Lung (tissue), 12 donors: ENCODE measurements around the gene MTUS2. TPM values are rescaled to one million over a fixed set of nuclear protein-coding genes. Genes with fewer than 3 reads are reported as not detected.
A peak's percentile ranks its signal among the peaks of the same experiment; 100 is the strongest.

Source experiments
- ATAC-seq: fragments of 200-7000 bp; cut with Tn5 transposase; one replicate; pipeline ENCODE4 v1.9.1; 2020; ENCODE audit warnings: moderate number of reproducible peaks; ENCODE audit not compliant: insufficient read depth, low FRiP score
- DNase-seq, 3 donors: peaks; one replicate each; pipeline ENCODE4 v3.0.0-alpha.2; 2013 to 2017
- H3K27ac ChIP-seq, 2 donors: one replicate each; pipeline ENCODE4 v1.5.1; 2013; ENCODE audit warnings: mild to moderate bottlenecking in 2 of 2, moderate library complexity in 2 of 2, control low read depth in 1 of 2, inconsistent platforms in 1 of 2, low read depth in 1 of 2, low read length in 1 of 2
- H3K27me3 ChIP-seq, 3 donors: one replicate each; pipeline ENCODE4 v1.5.1; 2013; ENCODE audit warnings: low read length in 2 of 3; ENCODE audit not compliant: control insufficient read depth in 3 of 3, insufficient read depth in 3 of 3
- H3K36me3 ChIP-seq, 4 donors: one replicate each; pipeline ENCODE4 v1.5.1; 2013; ENCODE audit warnings: low read length in 4 of 4, mild to moderate bottlenecking in 1 of 4, moderate library complexity in 1 of 4; ENCODE audit not compliant: control insufficient read depth in 4 of 4, insufficient read depth in 4 of 4
- H3K4me1 ChIP-seq, 5 donors: one replicate each; pipeline ENCODE4 v1.5.1; 2013; ENCODE audit warnings: low read length in 5 of 5, mild to moderate bottlenecking in 2 of 5, moderate library complexity in 1 of 5; ENCODE audit not compliant: control insufficient read depth in 5 of 5, insufficient read depth in 5 of 5
- H3K4me3 ChIP-seq: one replicate; pipeline ENCODE4 v1.5.1; 2013; ENCODE audit warnings: mild to moderate bottlenecking, control low read depth, moderate library complexity
- H3K9ac ChIP-seq, 2 donors: one replicate each; pipeline ENCODE4 v1.5.1; 2013; ENCODE audit warnings: low read length in 2 of 2, control low read depth in 1 of 2; ENCODE audit not compliant: insufficient read depth in 1 of 2
- H3K9me3 ChIP-seq, 4 donors: one replicate each; pipeline ENCODE4 v1.5.1; 2013; ENCODE audit warnings: low read length in 3 of 4, mild to moderate bottlenecking in 1 of 4, moderate library complexity in 1 of 4; ENCODE audit not compliant: control insufficient read depth in 4 of 4, insufficient read depth in 3 of 4
- WGBS, 2 donors: extraction: QIAGEN DNeasy Blood & Tissue Kit; methylation state at CpG; one replicate each; pipeline ENCODE4 v1.1.7; 2013; 5-methylcytosine and 5-hydroxymethylcytosine counted together
- polyA plus RNA-seq, 2 donors: library from polyadenylated mRNA; stranded (reverse); fragments of 200-250 nt; gene quantifications; one replicate each; pipeline ENCODE4 v1.2.1, GENCODE V29; 2013
- total RNA-seq, 2 donors: library from RNA; depleted of rRNA in 1 of 2; stranded (reverse); fragments of >200 nt in 1 of 2; gene quantifications; one replicate each; pipeline ENCODE4 v1.2.1, GENCODE V29; 2014 to 2021
- TF ChIP-seq, protein P1 (sequence below): IDR thresholded peaks from 2 replicates; pipeline ENCODE4 v1.5.1; 2012; ENCODE audit warnings: mild to moderate bottlenecking; ENCODE audit errors: control extremely low read depth, extremely low read depth
- donor health status: control.
- donor health status: control.
- donor health status: Bipolar disorder and iron deficiency.
- donor health status: healthy.
- donor health status: DM: yes; HTN: yes; CAD: no.

MTUS2 gene
- total and polyA plus RNA-seq, 4 donors = 0.03 to 0.54 (median 0.08) TPM

- WGBS, 2 donors = 84 to 87% methylated on average over 2 of the region's 2 CpGs
- Histone ChIP-seq H3K9me3 (peaks cover 0 to 7% (median 0%) of the 10 kb centered on the region in 4 donors), H3K4me1 (no peaks in the 10 kb centered on the region), H3K9ac (no peak overlapping the region), H3K27ac (no peak overlapping the region), H3K36me3 (no peaks in the 10 kb centered on the region), H3K27me3 (no peaks in the 10 kb centered on the region), H3K4me3 (no peak overlapping the region)
- DNase-seq (no peak), ATAC-seq (no peak)
- TF ChIP-seq, protein P1, sequence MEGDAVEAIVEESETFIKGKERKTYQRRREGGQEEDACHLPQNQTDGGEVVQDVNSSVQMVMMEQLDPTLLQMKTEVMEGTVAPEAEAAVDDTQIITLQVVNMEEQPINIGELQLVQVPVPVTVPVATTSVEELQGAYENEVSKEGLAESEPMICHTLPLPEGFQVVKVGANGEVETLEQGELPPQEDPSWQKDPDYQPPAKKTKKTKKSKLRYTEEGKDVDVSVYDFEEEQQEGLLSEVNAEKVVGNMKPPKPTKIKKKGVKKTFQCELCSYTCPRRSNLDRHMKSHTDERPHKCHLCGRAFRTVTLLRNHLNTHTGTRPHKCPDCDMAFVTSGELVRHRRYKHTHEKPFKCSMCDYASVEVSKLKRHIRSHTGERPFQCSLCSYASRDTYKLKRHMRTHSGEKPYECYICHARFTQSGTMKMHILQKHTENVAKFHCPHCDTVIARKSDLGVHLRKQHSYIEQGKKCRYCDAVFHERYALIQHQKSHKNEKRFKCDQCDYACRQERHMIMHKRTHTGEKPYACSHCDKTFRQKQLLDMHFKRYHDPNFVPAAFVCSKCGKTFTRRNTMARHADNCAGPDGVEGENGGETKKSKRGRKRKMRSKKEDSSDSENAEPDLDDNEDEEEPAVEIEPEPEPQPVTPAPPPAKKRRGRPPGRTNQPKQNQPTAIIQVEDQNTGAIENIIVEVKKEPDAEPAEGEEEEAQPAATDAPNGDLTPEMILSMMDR = no peak
Observed at GRCh38 chr13:28850226-28850625, 30.1 kb downstream of the MTUS2 start.

GRCh38 chr13:28851422-28851821, 31.3 kb downstream of the MTUS2 start:
- peaks cover 0 to 7% (median 0%) of the 10 kb centered on the region in 4 donors for H3K9me3 ChIP-seq
- H3K9ac ChIP-seq = no peak overlapping the region
- no peak overlapping the region for H3K27ac ChIP-seq
- DNase-seq (no peak), ATAC-seq (no peak)
- WGBS, 2 donors = 68 to 81% methylated on average over 6 of the region's 6 CpGs
- H3K36me3 ChIP-seq = no peaks in the 10 kb centered on the region
- no peak overlapping the region for H3K4me3 ChIP-seq
- no peaks in the 10 kb centered on the region for H3K27me3 ChIP-seq
- TF ChIP-seq, protein P1 = no peak
- H3K4me1 ChIP-seq = no peaks in the 10 kb centered on the region

DNA sequence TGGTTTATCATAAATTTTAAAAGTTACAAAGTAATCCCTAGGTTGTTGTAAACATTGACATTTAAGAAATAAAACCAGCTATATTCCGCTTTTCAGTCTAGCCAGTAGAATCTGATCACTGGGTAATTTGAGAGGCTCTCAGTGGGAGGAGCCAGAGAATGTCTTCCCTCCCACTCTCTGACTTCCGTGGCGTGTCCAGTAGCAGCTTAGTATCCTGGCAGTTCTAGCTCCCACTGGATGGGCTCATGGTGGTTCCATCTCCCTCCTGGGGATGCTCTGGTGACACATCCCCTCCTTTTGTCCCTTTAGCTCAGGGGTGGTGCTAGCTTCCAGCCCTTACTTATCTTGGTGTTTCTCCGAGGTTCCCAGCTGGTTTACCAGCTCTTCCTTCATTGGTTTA, 34.5 kb downstream of the MTUS2 start:
- Histone ChIP-seq H3K9ac (no peak overlapping the region), H3K4me3 (no peak overlapping the region), H3K27ac (no peak overlapping the region), H3K4me1 (no peaks in the 10 kb centered on the region), H3K27me3 (no peaks in the 10 kb centered on the region), H3K9me3 (peaks cover 0 to 2% (median 0%) of the 10 kb centered on the region in 4 donors), H3K36me3 (no peaks in the 10 kb centered on the region)
- ATAC-seq (no peak), DNase-seq (no peak)
- TF ChIP-seq, protein P1 = no peak
- WGBS, 2 donors = 59 to 79% methylated on average over 4 of the region's 4 CpGs

DNA sequence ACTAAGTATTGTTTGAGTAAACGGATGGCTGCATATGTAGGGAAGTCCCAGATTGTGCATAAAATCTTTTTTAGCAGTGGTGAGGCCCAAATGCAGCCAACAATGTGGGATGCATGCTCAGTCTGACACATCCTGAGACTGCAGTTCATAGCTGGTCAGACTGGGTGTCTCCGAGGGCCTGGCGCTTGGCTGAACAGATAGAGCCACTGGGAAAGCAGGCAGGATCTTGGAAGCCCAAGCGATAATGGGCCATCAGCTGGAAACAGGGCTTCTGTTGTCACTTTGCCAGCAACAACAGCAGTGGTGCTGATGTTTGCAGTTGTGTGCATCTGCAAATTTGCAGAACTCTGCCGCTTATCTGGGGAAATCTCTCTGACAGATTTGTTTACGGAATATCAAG, 36.1 kb downstream of the MTUS2 start:
- no peak overlapping the region for H3K27ac ChIP-seq
- WGBS, 2 donors = 87 to 89% methylated on average over 6 of the region's 6 CpGs
- peak; percentile 17 to 49 (median 43) for DNase-seq

More for the DNA sequence above, 36.1 kb downstream of the MTUS2 start:
- TF ChIP-seq, protein P1 = no peak
- ATAC-seq = no peak
- Histone ChIP-seq H3K9me3 (peaks cover 0 to 2% (median 0%) of the 10 kb centered on the region in 4 donors), H3K4me1 (no peaks in the 10 kb centered on the region), H3K27me3 (no peaks in the 10 kb centered on the region), H3K36me3 (no peaks in the 10 kb centered on the region), H3K9ac (no peak overlapping the region), H3K4me3 (no peak overlapping the region)
